Stomach (tissue), 19 donors: Measurements from ENCODE around the gene AAMDC. TPM values are rescaled to one million over a fixed set of nuclear protein-coding genes. Genes with fewer than 3 reads are reported as not detected.

Experiments
- DNase-seq, 2 donors: peaks; one replicate each; pipeline versions ENCODE4 v3.0.0 to v3.0.0-alpha.2; 2013 to 2019
- H3K27ac ChIP-seq, 5 donors: fragments of 200-600 bp in 4 of 5; sonication (generic) in 4 of 5; one replicate each; pipeline ENCODE4 v1.5.1; 2013 to 2019; ENCODE audit warnings: mild to moderate bottlenecking in 1 of 5, moderate library complexity in 1 of 5
- H3K27me3 ChIP-seq, 3 donors: fragments of 200-600 bp; sonication (generic); one replicate each; pipeline ENCODE4 v1.5.1; 2017 to 2019; ENCODE audit warnings: mixed run types in 1 of 3
- H3K36me3 ChIP-seq, 4 donors: fragments of 200-600 bp; sonication (generic); 1 replicate in 3 of 4; 2 replicates in 1 of 4; pipeline ENCODE4 v1.5.1; 2016 to 2019
- H3K4me1 ChIP-seq, 4 donors: fragments of 200-600 bp; sonication (generic); one replicate each; pipeline ENCODE4 v1.5.1; 2016 to 2019
- H3K4me3 ChIP-seq, 4 donors: fragments of 200-600 bp; sonication (generic) in 3 of 4; one replicate each; pipeline ENCODE4 v1.5.1; 2016 to 2019; ENCODE audit warnings: mild to moderate bottlenecking in 1 of 4
- H3K9me3 ChIP-seq, 4 donors: fragments of 200-600 bp; sonication (generic); one replicate each; pipeline ENCODE4 v1.5.1; 2016 to 2019
- EP300 ChIP-seq: sonication (generic); formaldehyde crosslinking; IDR thresholded peaks from one replicate; pipeline ENCODE4 v1.6.1; 2017; ENCODE audit warnings: antibody characterized with exemption
- POLR2A ChIP-seq, 4 donors: fragments of 450-650 bp; IDR thresholded peaks; one replicate each; pipeline ENCODE4 v1.6.1; 2016; ENCODE audit warnings: antibody characterized with exemption in 4 of 4, control low read depth in 2 of 4, mild to moderate bottlenecking in 1 of 4, moderate library complexity in 1 of 4
- POLR2AphosphoS5 ChIP-seq, 3 donors: sonication (generic); formaldehyde crosslinking; IDR thresholded peaks; one replicate each; pipeline ENCODE4 v1.6.1; 2016; ENCODE audit warnings: antibody characterized with exemption in 3 of 3
- WGBS, 5 donors: extraction: QIAGEN DNeasy Blood & Tissue Kit in 3 of 5; methylation state at CpG; one replicate each; pipeline versions ENCODE4 v1.1.5 to v1.1.7; 2013 to 2018; 5-methylcytosine and 5-hydroxymethylcytosine counted together
- intact Hi-C: fragments of 100-400 bp; cut with DNase I; formaldehyde crosslinking; loops from one replicate; pipeline ENCODE4 v1.15.1; 2023; ENCODE audit warnings: low total_unique reads
- long read RNA-seq, 10 donors: transcript quantifications; one replicate each; lab custom pipeline, GENCODE V29; 2026
- polyA plus RNA-seq, 3 donors: library from polyadenylated mRNA; stranded (reverse); fragments of 200-250 nt; gene quantifications; one replicate each; pipeline ENCODE4 v1.2.3, GENCODE V29; 2013
- total RNA-seq, 5 donors: library from RNA; depleted of rRNA; stranded (reverse); fragments of >200 nt; gene quantifications; one replicate each; pipeline versions ENCODE4 v1.1.0 to v1.2.3, GENCODE V29; 2014 to 2016
- TF ChIP-seq, protein P1 (sequence below), 7 experiments: fragments of 450-650 bp in 4 of 7; fragments of 200-600 bp in 3 of 7; sonication (generic) in 3 of 7; IDR thresholded peaks; one replicate each; pipeline ENCODE4 v1.5.1; 2016 to 2019; ENCODE audit warnings: antibody characterized with exemption in 7 of 7, control low read depth in 2 of 7, mild to moderate bottlenecking in 1 of 7
- donor health status: healthy with polysubstance abuse.
- donor health status: Bipolar disorder and iron deficiency.
- donor health status: healthy.

The AAMDC gene
- total RNA-seq (10 to 100 TPM in 1 of 5 donors, 1 to 10 TPM in 3, not detected in 1; 2.2 to 32.7 (median 3.7) TPM), polyA plus RNA-seq (100 to 1,000 TPM in 2 of 3 donors, 10 to 100 TPM in 1; 72.5 to 127 (median 104) TPM)
- long read RNA-seq, donor 1, partial matches to known transcripts, result 8 of 17 reads
- long read RNA-seq, donor 1, other reads (novel, unspliced or antisense), result 0 of 17 reads
- long read RNA-seq, donor 2, transcript AAMDC-202 (4 exons, 531 nt), result major isoform, 5 of 22 reads
- long read RNA-seq, donor 2, partial matches to known transcripts, result 12 of 22 reads
- long read RNA-seq, donor 2, other reads (novel, unspliced or antisense), result 0 of 22 reads
- long read RNA-seq, donor 3, transcript AAMDC-202 (4 exons, 531 nt), result major isoform, 8 of 13 reads
- long read RNA-seq, donor 3, partial matches to known transcripts, result 0 of 13 reads
- long read RNA-seq, donor 3, other reads (novel, unspliced or antisense), result 0 of 13 reads
- long read RNA-seq, donor 4, partial matches to known transcripts, result 0 of 3 reads
- long read RNA-seq, donor 4, other reads (novel, unspliced or antisense), result 0 of 3 reads
- long read RNA-seq, donor 5, transcript AAMDC-206 (5 exons, 579 nt), result major isoform, 8 of 28 reads
- long read RNA-seq, donor 5, transcript AAMDC-202 (4 exons, 531 nt), result major isoform, 8 of 28 reads
- long read RNA-seq, donor 5, partial matches to known transcripts, result 10 of 28 reads
- long read RNA-seq, donor 5, other reads (novel, unspliced or antisense), result 0 of 28 reads
- long read RNA-seq, donor 6, transcript AAMDC-202 (4 exons, 531 nt), result minor isoform, 14 of 73 reads
- long read RNA-seq, donor 6, transcript AAMDC-206 (5 exons, 579 nt), result major isoform, 20 of 73 reads
- long read RNA-seq, donor 6, partial matches to known transcripts, result 29 of 73 reads
- long read RNA-seq, donor 6, other reads (novel, unspliced or antisense), result 9 of 73 reads
- long read RNA-seq, donor 7, transcript AAMDC-202 (4 exons, 531 nt), result minor isoform, 9 of 26 reads
- long read RNA-seq, donor 7, transcript AAMDC-206 (5 exons, 579 nt), result major isoform, 12 of 26 reads
- long read RNA-seq, donor 7, partial matches to known transcripts, result 5 of 26 reads
- long read RNA-seq, donor 7, other reads (novel, unspliced or antisense), result 0 of 26 reads
- long read RNA-seq, donor 8, transcript AAMDC-202 (4 exons, 531 nt), result major isoform, 17 of 30 reads
- long read RNA-seq, donor 8, transcript AAMDC-206 (5 exons, 579 nt), result minor isoform, 7 of 30 reads
- long read RNA-seq, donor 8, partial matches to known transcripts, result 5 of 30 reads
- long read RNA-seq, donor 8, other reads (novel, unspliced or antisense), result 0 of 30 reads
- long read RNA-seq, donor 9, transcript AAMDC-206 (5 exons, 579 nt), result minor isoform, 12 of 59 reads
- long read RNA-seq, donor 9, transcript AAMDC-202 (4 exons, 531 nt), result major isoform, 20 of 59 reads
- long read RNA-seq, donor 9, partial matches to known transcripts, result 27 of 59 reads
- long read RNA-seq, donor 9, other reads (novel, unspliced or antisense), result 0 of 59 reads
- long read RNA-seq, donor 10, transcript AAMDC-206 (5 exons, 579 nt), result major isoform, 8 of 10 reads
- long read RNA-seq, donor 10, partial matches to known transcripts, result 0 of 10 reads
- long read RNA-seq, donor 10, other reads (novel, unspliced or antisense), result 0 of 10 reads

DNA sequence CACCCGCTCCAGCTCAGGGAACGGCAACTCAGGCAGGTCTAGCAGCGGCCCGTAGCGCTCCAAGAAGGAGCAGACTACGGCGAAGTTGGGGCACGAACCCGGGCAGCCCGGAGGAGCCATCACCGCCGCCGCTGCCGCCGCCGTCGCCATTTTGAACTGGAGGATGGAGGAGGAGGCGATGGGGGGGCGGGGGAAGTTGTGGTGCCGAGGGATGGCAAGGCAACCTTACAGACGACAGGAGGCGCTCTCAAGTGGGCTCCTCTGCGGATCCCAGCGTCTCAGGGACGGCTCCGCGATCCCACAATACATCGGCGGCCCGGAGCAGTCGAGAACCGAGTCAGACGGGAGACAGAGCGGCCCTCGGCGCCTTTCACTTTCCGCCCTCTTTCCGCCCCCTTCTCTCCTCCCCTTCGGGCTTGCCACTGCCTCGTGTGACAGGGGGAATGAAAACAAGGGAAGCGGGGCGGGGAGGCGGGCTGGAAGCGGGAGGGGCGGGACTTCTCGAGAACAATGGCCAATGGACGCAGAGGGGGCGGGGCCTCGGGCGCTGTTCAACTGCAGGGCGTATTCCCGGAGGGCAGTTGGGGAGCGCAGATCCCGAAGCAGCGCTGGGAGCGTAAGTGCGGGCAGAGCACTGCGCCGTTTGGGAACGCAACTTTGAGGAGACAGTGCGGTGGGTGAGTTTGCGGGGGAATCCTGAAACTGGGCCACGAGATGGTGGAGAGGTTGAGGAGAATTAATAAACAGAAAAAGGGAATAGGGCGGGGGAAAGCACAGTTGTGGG, at the start of gene AAMDC, which contains the start of gene RSF1:
TSS of gene AAMDC (plus strand) at position 580 of the 784 bp plus-strand sequence. CDS start 21,353 bp downstream, outside the sequence.
TSS of gene RSF1 (minus strand) at position 158 of the 784 bp plus-strand sequence. CDS start at position 150, 8 bp downstream.
- TF ChIP-seq POLR2AphosphoS5 (IDR thresholded peaks at IDR 0.05) (peak; percentile 68 to 87 (median 86)), EP300 (no peak), POLR2A (IDR thresholded peaks at IDR 0.05) (peak in 2 of 4 donors; percentile 38 to 77)
- TF ChIP-seq, protein P1, sequence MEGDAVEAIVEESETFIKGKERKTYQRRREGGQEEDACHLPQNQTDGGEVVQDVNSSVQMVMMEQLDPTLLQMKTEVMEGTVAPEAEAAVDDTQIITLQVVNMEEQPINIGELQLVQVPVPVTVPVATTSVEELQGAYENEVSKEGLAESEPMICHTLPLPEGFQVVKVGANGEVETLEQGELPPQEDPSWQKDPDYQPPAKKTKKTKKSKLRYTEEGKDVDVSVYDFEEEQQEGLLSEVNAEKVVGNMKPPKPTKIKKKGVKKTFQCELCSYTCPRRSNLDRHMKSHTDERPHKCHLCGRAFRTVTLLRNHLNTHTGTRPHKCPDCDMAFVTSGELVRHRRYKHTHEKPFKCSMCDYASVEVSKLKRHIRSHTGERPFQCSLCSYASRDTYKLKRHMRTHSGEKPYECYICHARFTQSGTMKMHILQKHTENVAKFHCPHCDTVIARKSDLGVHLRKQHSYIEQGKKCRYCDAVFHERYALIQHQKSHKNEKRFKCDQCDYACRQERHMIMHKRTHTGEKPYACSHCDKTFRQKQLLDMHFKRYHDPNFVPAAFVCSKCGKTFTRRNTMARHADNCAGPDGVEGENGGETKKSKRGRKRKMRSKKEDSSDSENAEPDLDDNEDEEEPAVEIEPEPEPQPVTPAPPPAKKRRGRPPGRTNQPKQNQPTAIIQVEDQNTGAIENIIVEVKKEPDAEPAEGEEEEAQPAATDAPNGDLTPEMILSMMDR (IDR thresholded peaks at IDR 0.05), result peak in 4 of 7 experiments; percentile 56 to 68 (median 58)
- WGBS, 5 donors, result 0 to 1% (median 0%) methylated on average over 43 to 64 of the region's 64 CpGs
- no peaks in the 10 kb centered on the region for H3K36me3 ChIP-seq
- H3K27ac ChIP-seq, result peak within 1 kb of the TSS; percentile 90 to 97 (median 95)
- intact Hi-C loops, result no loop called here
- no peaks in the 10 kb centered on the region for H3K27me3 ChIP-seq
- H3K4me1 ChIP-seq, result peaks cover 11 to 69% (median 49%) of the 10 kb centered on the region in 4 donors
- no peaks in the 10 kb centered on the region for H3K9me3 ChIP-seq
- peak; percentile 99 to 100 for DNase-seq
- peak within 1 kb of the TSS; percentile 95 to 100 (median 99) for H3K4me3 ChIP-seq

DNA sequence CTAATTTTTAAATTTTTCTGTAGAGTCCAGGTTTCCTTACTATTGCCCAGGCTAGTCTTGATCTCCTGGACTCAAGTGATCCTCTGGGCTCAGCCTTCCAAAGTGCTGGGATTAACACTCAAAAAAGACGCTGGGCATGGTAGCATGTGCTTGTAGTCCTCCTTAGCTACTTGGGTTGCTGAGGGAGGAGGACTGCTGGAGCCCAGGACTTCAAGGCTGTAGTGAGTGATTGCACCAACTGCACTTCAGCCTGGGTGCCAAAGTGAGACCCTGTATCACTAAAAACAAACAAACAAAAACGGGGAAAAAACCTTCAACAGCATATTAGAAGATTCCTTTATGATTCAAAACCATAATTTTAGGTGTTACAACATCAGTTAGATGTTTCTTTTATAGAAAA, 45.0 kb upstream of the AAMDC start:
- no peaks in the 10 kb centered on the region for H3K9me3 ChIP-seq
- H3K27me3 ChIP-seq, result no peaks in the 10 kb centered on the region
- no peak for DNase-seq
- no peak overlapping the region for H3K27ac ChIP-seq
- peaks cover 0 to 10% (median 3%) of the 10 kb centered on the region in 4 donors for H3K36me3 ChIP-seq
- TF ChIP-seq, protein P1 (IDR thresholded peaks at IDR 0.05), result no peak
- TF ChIP-seq POLR2AphosphoS5 (IDR thresholded peaks at IDR 0.05), result no peak
- no peak for TF ChIP-seq EP300
- TF ChIP-seq POLR2A (IDR thresholded peaks at IDR 0.05), result no peak
- intact Hi-C loops, result no loop called here
- 40 to 64% (median 60%) methylated on average over 2 of the region's 2 CpGs for WGBS, 5 donors
- no peak overlapping the region for H3K4me3 ChIP-seq
- peaks cover 0 to 48% (median 7%) of the 10 kb centered on the region in 4 donors for H3K4me1 ChIP-seq

DNA sequence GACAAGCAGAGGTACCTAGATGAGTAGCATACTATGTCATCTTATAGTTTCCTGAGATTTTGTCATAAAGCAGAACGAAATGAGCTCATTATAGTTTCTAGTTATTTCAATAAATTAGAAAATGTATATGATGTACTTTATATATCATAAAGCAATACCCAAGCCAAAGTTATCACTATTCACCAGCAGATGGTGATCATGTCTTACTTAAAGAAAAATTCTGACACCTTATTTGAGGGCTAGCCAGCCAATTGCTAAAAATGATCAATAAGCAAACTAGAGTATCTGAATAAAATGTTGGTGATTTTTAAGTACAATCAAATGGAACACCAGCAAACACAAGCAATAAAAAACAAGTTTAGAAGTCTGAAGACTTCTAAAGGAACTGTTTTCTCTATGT, 44.5 kb upstream of the AAMDC start:
- DNase-seq, result peak in 1 of 2 donors; percentile 33
- Histone ChIP-seq H3K4me3 (no peak overlapping the region), H3K27me3 (no peaks in the 10 kb centered on the region), H3K4me1 (peaks cover 0 to 42% (median 5%) of the 10 kb centered on the region in 4 donors), H3K36me3 (peaks cover 0 to 10% (median 3%) of the 10 kb centered on the region in 4 donors), H3K27ac (no peak overlapping the region), H3K9me3 (no peaks in the 10 kb centered on the region)
- TF ChIP-seq EP300 (no peak), POLR2A (IDR thresholded peaks at IDR 0.05) (no peak), POLR2AphosphoS5 (IDR thresholded peaks at IDR 0.05) (no peak)
- TF ChIP-seq, protein P1 (IDR thresholded peaks at IDR 0.05), result peak in 2 of 7 experiments; percentile 9 to 20
- WGBS, 5 donors, result 72 to 88% (median 76%) methylated on average over 1 of the region's 1 CpG
- intact Hi-C loops, result no loop called here
